AG20443 (cell line): ENCODE results near the gene LILRB1.
"Not testable (repeated sequence)": the region's sequence is repeated elsewhere in the genome, so short reads cannot be mapped to it uniquely, and the experiment has no call there.

Source experiments
- DNase-seq: peaks from one replicate; pipeline ENCODE4 v3.0.0; 2012; ENCODE audit warnings: low spot score, mixed read lengths

The LILRB1 gene

GRCh38 chr19:54624934-54625730 lies 5.2 kb upstream of the LILRB1 start:
- DNase-seq: not testable (repeated sequence)

GRCh38 chr19:54626757-54627156 lies 3.5 kb upstream of the LILRB1 start:
- no peak for DNase-seq

GRCh38 chr19:54627912-54628311 lies 2.4 kb upstream of the LILRB1 start:
- not testable (repeated sequence) for DNase-seq

GRCh38 chr19:54630782-54631181 lies 498 bp downstream of the LILRB1 start:
- no peak for DNase-seq

GRCh38 chr19:54631489-54632337 lies 1.4 kb downstream of the LILRB1 start:
- DNase-seq: not testable (repeated sequence)

- not testable (repeated sequence) for DNase-seq
Observed at GRCh38 chr19:54632517-54632916, 2.2 kb downstream of the LILRB1 start.

- DNase-seq: no peak
Observed at GRCh38 chr19:54633401-54633800, 3.1 kb downstream of the LILRB1 start.

GRCh38 chr19:54636081-54636480 lies 5.8 kb downstream of the LILRB1 start:
- not testable (repeated sequence) for DNase-seq

GRCh38 chr19:54638683-54639082 lies 8.4 kb downstream of the LILRB1 start:
- DNase-seq: no peak

- DNase-seq: not testable (repeated sequence)
Observed at GRCh38 chr19:54642953-54643352, 12.7 kb downstream of the LILRB1 start.

GRCh38 chr19:54643583-54643982 lies 13.3 kb downstream of the LILRB1 start:
- DNase-seq: not testable (repeated sequence)

GRCh38 chr19:54644056-54644455 lies 13.8 kb downstream of the LILRB1 start:
- DNase-seq: no peak

GRCh38 chr19:54646331-54646841 lies 16.1 kb downstream of the LILRB1 start:
- no peak for DNase-seq

- DNase-seq: no peak
Observed at GRCh38 chr19:54648129-54648528, 17.8 kb downstream of the LILRB1 start.

GRCh38 chr19:54650108-54650655 lies 19.9 kb downstream of the LILRB1 start:
- no peak for DNase-seq

- DNase-seq: peak; percentile 35
Observed at GRCh38 chr19:54653181-54653809, 23.0 kb downstream of the LILRB1 start.

GRCh38 chr19:54654447-54655321 lies 24.4 kb downstream of the LILRB1 start:
- DNase-seq: no peak

GRCh38 chr19:54659300-54659699 lies 29.0 kb downstream of the LILRB1 start:
- DNase-seq: no peak

GRCh38 chr19:54660306-54660705 lies 30.0 kb downstream of the LILRB1 start:
- DNase-seq: no peak

- DNase-seq: no peak
Observed at GRCh38 chr19:54660964-54661363, 30.7 kb downstream of the LILRB1 start.
